ENCODE measurements around the gene PAPPA2. TPM values are rescaled to one million over a fixed set of nuclear protein-coding genes. Genes with fewer than 3 reads are reported as not detected.

Gene PAPPA2
- total RNA-seq, 1 experiment from 2014 or later: not detected

- no peaks in the 10 kb centered on the region for H3K9me2 ChIP-seq (replicated peaks; ENCODE audit: insufficient read depth, low read length)
- H3K36me3 ChIP-seq (ENCODE audit: insufficient read depth, low read length): no peaks in the 10 kb centered on the region
- peaks cover 2% of the 10 kb centered on the region; the same call in 1 of the 2 replicates for H3K27me3 ChIP-seq (ENCODE audit: low read length)
- H3K9me3 ChIP-seq (ENCODE audit: low read length): no peaks in the 10 kb centered on the region
- H3K79me2 ChIP-seq (ENCODE audit: low read length): no peaks in the 10 kb centered on the region
- H3K4me2 ChIP-seq (ENCODE audit: low read depth, low read length, poor library complexity, severe bottlenecking): no peak overlapping the region
- H3K27ac ChIP-seq (ENCODE audit: low read length): no peak overlapping the region
- H3K4me1 ChIP-seq (ENCODE audit: low read length): no peaks in the 10 kb centered on the region
- no peaks in the 10 kb centered on the region for H4K20me1 ChIP-seq (ENCODE audit: insufficient read depth, low read depth, low read length)
- H3K4me3 ChIP-seq (ENCODE audit: low read length): no peak overlapping the region
- no peak for DNase-seq
- H2AFZ ChIP-seq (ENCODE audit: low read length): no peak overlapping the region
- no peak overlapping the region for H3K9ac ChIP-seq (ENCODE audit: low read length)
Observed at GRCh38 chr1:176850871-176851270, 387.9 kb downstream of the PAPPA2 start.

- Histone ChIP-seq H3K27ac (ENCODE audit: low read length) (no peak overlapping the region), H3K4me1 (ENCODE audit: low read length) (no peaks in the 10 kb centered on the region), H3K27me3 (ENCODE audit: low read length) (peaks cover 2% of the 10 kb centered on the region; the same call in 1 of the 2 replicates), H4K20me1 (ENCODE audit: insufficient read depth, low read depth, low read length) (no peaks in the 10 kb centered on the region), H2AFZ (ENCODE audit: low read length) (no peak overlapping the region), H3K4me2 (ENCODE audit: low read depth, low read length, poor library complexity, severe bottlenecking) (no peak overlapping the region), H3K4me3 (ENCODE audit: low read length) (no peak overlapping the region), H3K9ac (ENCODE audit: low read length) (no peak overlapping the region), H3K9me3 (ENCODE audit: low read length) (no peaks in the 10 kb centered on the region), H3K36me3 (ENCODE audit: insufficient read depth, low read length) (no peaks in the 10 kb centered on the region), H3K79me2 (ENCODE audit: low read length) (no peaks in the 10 kb centered on the region), H3K9me2 (replicated peaks; ENCODE audit: insufficient read depth, low read length) (no peaks in the 10 kb centered on the region)
- no peak for DNase-seq
Observed at GRCh38 chr1:176852124-176852523, 389.1 kb downstream of the PAPPA2 start.

DNA sequence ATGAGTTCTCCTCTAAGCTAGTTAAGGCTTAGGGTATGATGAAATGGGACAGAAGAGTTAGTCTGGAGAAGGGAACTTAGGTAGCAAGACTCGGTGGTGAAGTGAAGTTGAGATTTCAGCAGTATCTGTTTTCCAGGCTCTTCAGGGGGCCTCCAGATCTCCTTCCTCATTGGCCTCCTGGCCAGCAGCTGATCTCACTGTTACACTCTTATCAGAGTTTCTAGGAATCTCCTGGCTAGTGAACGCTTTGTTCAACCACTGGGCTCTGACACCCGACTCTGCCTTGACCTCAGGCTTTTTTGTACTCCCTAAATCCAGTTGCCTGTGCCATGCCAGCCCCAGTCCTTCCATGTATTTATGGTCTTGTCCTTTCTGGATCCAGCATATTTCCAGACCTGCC lies 390.5 kb downstream of the PAPPA2 start:
- no peaks in the 10 kb centered on the region for H3K79me2 ChIP-seq (ENCODE audit: low read length)
- no peak overlapping the region for H3K27ac ChIP-seq (ENCODE audit: low read length)
- no peak overlapping the region for H2AFZ ChIP-seq (ENCODE audit: low read length)
- H3K9ac ChIP-seq (ENCODE audit: low read length): no peak overlapping the region
- peaks cover 2% of the 10 kb centered on the region; the same call in 1 of the 2 replicates for H3K27me3 ChIP-seq (ENCODE audit: low read length)
- H3K4me1 ChIP-seq (ENCODE audit: low read length): no peaks in the 10 kb centered on the region
- DNase-seq: no peak
- H4K20me1 ChIP-seq (ENCODE audit: insufficient read depth, low read depth, low read length): no peaks in the 10 kb centered on the region
- no peak overlapping the region for H3K4me3 ChIP-seq (ENCODE audit: low read length)
- H3K9me2 ChIP-seq (replicated peaks; ENCODE audit: insufficient read depth, low read length): no peaks in the 10 kb centered on the region
- H3K9me3 ChIP-seq (ENCODE audit: low read length): no peaks in the 10 kb centered on the region
- no peak overlapping the region for H3K4me2 ChIP-seq (ENCODE audit: low read depth, low read length, poor library complexity, severe bottlenecking)
- no peaks in the 10 kb centered on the region for H3K36me3 ChIP-seq (ENCODE audit: insufficient read depth, low read length)

DNA sequence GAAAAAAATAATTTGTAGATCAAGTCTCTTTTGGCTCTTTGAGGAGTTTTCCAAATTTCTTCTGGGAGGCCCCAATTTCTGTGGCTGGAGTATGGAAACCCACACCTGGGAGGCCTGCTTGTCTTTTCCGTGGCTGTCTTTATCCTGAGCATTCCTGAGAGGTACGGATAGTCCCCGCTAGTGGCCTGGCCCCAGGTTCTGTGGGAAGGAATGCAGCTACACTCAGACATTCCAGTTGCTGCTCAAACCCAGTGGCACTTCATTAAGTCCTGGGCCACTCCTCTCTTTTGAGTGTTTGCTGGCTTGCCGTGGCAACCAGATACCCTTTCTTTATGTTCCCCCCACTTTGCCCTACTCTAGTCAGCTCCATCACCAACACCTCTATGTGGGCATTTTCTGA lies 391.1 kb downstream of the PAPPA2 start:
- Histone ChIP-seq H3K4me3 (ENCODE audit: low read length) (no peak overlapping the region), H3K9ac (ENCODE audit: low read length) (no peak overlapping the region), H3K27ac (ENCODE audit: low read length) (no peak overlapping the region), H4K20me1 (ENCODE audit: insufficient read depth, low read depth, low read length) (no peaks in the 10 kb centered on the region), H2AFZ (ENCODE audit: low read length) (no peak overlapping the region), H3K9me2 (replicated peaks; ENCODE audit: insufficient read depth, low read length) (no peaks in the 10 kb centered on the region), H3K4me1 (ENCODE audit: low read length) (no peaks in the 10 kb centered on the region), H3K79me2 (ENCODE audit: low read length) (no peaks in the 10 kb centered on the region), H3K4me2 (ENCODE audit: low read depth, low read length, poor library complexity, severe bottlenecking) (no peak overlapping the region), H3K9me3 (ENCODE audit: low read length) (no peaks in the 10 kb centered on the region), H3K27me3 (ENCODE audit: low read length) (peaks cover 2% of the 10 kb centered on the region; the same call in 1 of the 2 replicates), H3K36me3 (ENCODE audit: insufficient read depth, low read length) (no peaks in the 10 kb centered on the region)
- no peak for DNase-seq

DNA sequence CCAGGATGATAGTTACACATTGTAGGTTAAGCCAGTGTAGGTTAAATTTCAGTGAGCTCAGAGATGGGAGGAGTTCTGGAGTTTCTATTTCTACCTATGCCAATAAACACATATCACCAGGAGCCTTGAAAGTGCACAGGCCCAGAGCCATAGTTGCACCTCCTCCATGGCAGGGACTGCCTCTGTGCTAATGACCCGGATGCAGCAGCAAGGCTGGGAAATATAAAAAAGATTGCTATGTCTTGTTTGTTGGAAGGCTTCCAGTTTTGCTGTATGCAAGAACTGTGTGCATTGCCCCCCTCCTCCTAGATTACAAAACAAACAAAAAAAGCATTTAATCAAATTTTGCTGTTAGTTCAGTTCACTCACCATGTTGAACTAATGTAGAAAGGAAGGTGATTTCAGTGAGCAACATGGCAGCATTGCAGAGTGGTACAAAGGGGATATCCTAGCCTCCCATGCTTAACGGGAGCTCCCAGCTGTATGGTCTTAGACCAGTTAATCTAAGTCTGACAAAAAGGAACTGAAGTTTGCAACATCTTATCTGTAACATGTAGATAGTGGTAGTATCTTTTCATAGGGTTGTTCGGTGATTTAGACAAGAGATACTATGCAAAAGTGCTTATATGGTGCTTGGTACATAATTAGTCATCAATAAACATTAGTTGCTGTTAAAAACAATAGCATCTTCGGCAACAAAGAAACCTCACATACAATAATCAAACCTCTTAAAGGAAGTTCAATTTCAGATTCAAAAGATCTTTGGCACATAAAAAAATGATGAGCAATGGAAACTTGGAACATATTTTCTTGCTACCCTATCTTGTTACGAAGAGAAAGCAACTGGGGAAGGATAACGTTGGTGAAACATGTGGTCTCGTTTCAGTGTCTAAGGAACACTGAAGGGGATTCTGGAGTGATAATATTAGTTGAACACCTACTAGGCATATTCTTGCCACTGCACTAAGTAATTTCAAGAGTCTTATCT lies 392.1 kb downstream of the PAPPA2 start:
- H3K79me2 ChIP-seq (ENCODE audit: low read length): no peaks in the 10 kb centered on the region
- no peaks in the 10 kb centered on the region for H3K9me2 ChIP-seq (replicated peaks; ENCODE audit: insufficient read depth, low read length)
- H3K27me3 ChIP-seq (ENCODE audit: low read length): peaks cover 2% of the 10 kb centered on the region; the same call in 1 of the 2 replicates
- H3K27ac ChIP-seq (ENCODE audit: low read length): no peak overlapping the region
- H3K9ac ChIP-seq (ENCODE audit: low read length): no peak overlapping the region
- no peaks in the 10 kb centered on the region for H4K20me1 ChIP-seq (ENCODE audit: insufficient read depth, low read depth, low read length)
- H2AFZ ChIP-seq (ENCODE audit: low read length): no peak overlapping the region
- H3K9me3 ChIP-seq (ENCODE audit: low read length): no peaks in the 10 kb centered on the region
- no peaks in the 10 kb centered on the region for H3K4me1 ChIP-seq (ENCODE audit: low read length)
- no peaks in the 10 kb centered on the region for H3K36me3 ChIP-seq (ENCODE audit: insufficient read depth, low read length)
- H3K4me3 ChIP-seq (ENCODE audit: low read length): no peak overlapping the region
- DNase-seq: no peak
- no peak overlapping the region for H3K4me2 ChIP-seq (ENCODE audit: low read depth, low read length, poor library complexity, severe bottlenecking)

- Histone ChIP-seq H3K27ac (ENCODE audit: low read length) (no peak overlapping the region), H3K27me3 (ENCODE audit: low read length) (no peaks in the 10 kb centered on the region), H3K9ac (ENCODE audit: low read length) (no peak overlapping the region), H4K20me1 (ENCODE audit: insufficient read depth, low read depth, low read length) (no peaks in the 10 kb centered on the region), H3K4me2 (ENCODE audit: low read depth, low read length, poor library complexity, severe bottlenecking) (no peak overlapping the region), H3K9me3 (ENCODE audit: low read length) (no peaks in the 10 kb centered on the region), H3K4me3 (ENCODE audit: low read length) (no peak overlapping the region), H3K36me3 (ENCODE audit: insufficient read depth, low read length) (no peaks in the 10 kb centered on the region), H3K9me2 (replicated peaks; ENCODE audit: insufficient read depth, low read length) (no peaks in the 10 kb centered on the region), H3K79me2 (ENCODE audit: low read length) (no peaks in the 10 kb centered on the region), H2AFZ (ENCODE audit: low read length) (no peak overlapping the region), H3K4me1 (ENCODE audit: low read length) (no peaks in the 10 kb centered on the region)
- no peak for DNase-seq
Observed at GRCh38 chr1:176857632-176858031, 394.7 kb downstream of the PAPPA2 start.

- Histone ChIP-seq H3K27ac (ENCODE audit: low read length) (no peak overlapping the region), H2AFZ (ENCODE audit: low read length) (no peak overlapping the region), H3K79me2 (ENCODE audit: low read length) (no peaks in the 10 kb centered on the region), H4K20me1 (ENCODE audit: insufficient read depth, low read depth, low read length) (no peaks in the 10 kb centered on the region), H3K27me3 (ENCODE audit: low read length) (no peaks in the 10 kb centered on the region), H3K4me3 (ENCODE audit: low read length) (no peak overlapping the region), H3K4me2 (ENCODE audit: low read depth, low read length, poor library complexity, severe bottlenecking) (no peak overlapping the region), H3K9me3 (ENCODE audit: low read length) (no peaks in the 10 kb centered on the region), H3K9ac (ENCODE audit: low read length) (no peak overlapping the region), H3K9me2 (replicated peaks; ENCODE audit: insufficient read depth, low read length) (no peaks in the 10 kb centered on the region), H3K36me3 (ENCODE audit: insufficient read depth, low read length) (no peaks in the 10 kb centered on the region), H3K4me1 (ENCODE audit: low read length) (no peaks in the 10 kb centered on the region)
- no peak for DNase-seq
Observed at GRCh38 chr1:176858433-176858916, 395.5 kb downstream of the PAPPA2 start.

GRCh38 chr1:176863613-176864012 lies 400.6 kb downstream of the PAPPA2 start:
- H3K4me1 ChIP-seq (ENCODE audit: low read length): no peaks in the 10 kb centered on the region
- no peaks in the 10 kb centered on the region for H3K9me2 ChIP-seq (replicated peaks; ENCODE audit: insufficient read depth, low read length)
- DNase-seq: no peak
- H3K9ac ChIP-seq (ENCODE audit: low read length): no peak overlapping the region
- no peaks in the 10 kb centered on the region for H3K79me2 ChIP-seq (ENCODE audit: low read length)
- H3K36me3 ChIP-seq (ENCODE audit: insufficient read depth, low read length): no peaks in the 10 kb centered on the region
- H3K27me3 ChIP-seq (ENCODE audit: low read length): no peaks in the 10 kb centered on the region
- H3K4me3 ChIP-seq (ENCODE audit: low read length): no peak overlapping the region
- no peak overlapping the region for H3K4me2 ChIP-seq (ENCODE audit: low read depth, low read length, poor library complexity, severe bottlenecking)
- H3K27ac ChIP-seq (ENCODE audit: low read length): no peak overlapping the region
- H4K20me1 ChIP-seq (ENCODE audit: insufficient read depth, low read depth, low read length): no peaks in the 10 kb centered on the region
- no peak overlapping the region for H2AFZ ChIP-seq (ENCODE audit: low read length)
- H3K9me3 ChIP-seq (ENCODE audit: low read length): no peaks in the 10 kb centered on the region
